GM06990 (cell line): ENCODE measurements around the gene TIE1.
A peak's percentile ranks its signal among the peaks of the same experiment; 100 is the strongest.

ENCODE experiments used
- DNase-seq: peaks from one replicate; pipeline ENCODE4 v3.0.0-alpha.2; 2011; ENCODE audit not compliant: insufficient read length; ENCODE audit errors: extremely low read depth
- H3K27me3 ChIP-seq: replicated peaks from 2 replicates; pipeline ENCODE4 v1.6.0; 2011; ENCODE audit warnings: low read length; ENCODE audit not compliant: control insufficient read depth, insufficient read depth
- H3K36me3 ChIP-seq: 2 replicates; pipeline ENCODE4 v1.5.1; 2011; ENCODE audit warnings: low read length; ENCODE audit not compliant: control insufficient read depth, insufficient read depth
- H3K4me3 ChIP-seq: replicated peaks from 2 replicates; pipeline ENCODE4 v1.5.1; 2011; ENCODE audit warnings: low read depth, mild to moderate bottlenecking, control low read depth, low read length
- CTCF ChIP-seq: IDR thresholded peaks from 2 replicates; pipeline ENCODE4 v1.5.1; 2011; ENCODE audit warnings: low read length, control low read depth, mild to moderate bottlenecking, inconsistent platforms; ENCODE audit not compliant: insufficient read depth, poor library complexity, severe bottlenecking

The TIE1 gene

GRCh38 chr1:43363283-43363934, 62.6 kb downstream of the TIE1 start:
- no peaks in the 10 kb centered on the region for H3K27me3 ChIP-seq
- TF ChIP-seq CTCF = no peak
- no peak overlapping the region for H3K4me3 ChIP-seq
- DNase-seq = no peak
- H3K36me3 ChIP-seq = peaks cover 42% of the 10 kb centered on the region

- Histone ChIP-seq H3K4me3 (no peak overlapping the region), H3K27me3 (no peaks in the 10 kb centered on the region), H3K36me3 (peaks cover 42% of the 10 kb centered on the region)
- no peak for TF ChIP-seq CTCF
- no peak for DNase-seq
Measured at GRCh38 chr1:43363935-43364525, 63.2 kb downstream of the TIE1 start.

GRCh38 chr1:43365678-43366077, 64.9 kb downstream of the TIE1 start:
- Histone ChIP-seq H3K27me3 (no peaks in the 10 kb centered on the region), H3K36me3 (peaks cover 34% of the 10 kb centered on the region), H3K4me3 (peak overlapping the region; percentile 98)
- TF ChIP-seq CTCF = no peak
- no peak for DNase-seq

GRCh38 chr1:43366179-43366578, 65.4 kb downstream of the TIE1 start:
- TF ChIP-seq CTCF = no peak
- no peak for DNase-seq
- Histone ChIP-seq H3K27me3 (no peaks in the 10 kb centered on the region), H3K36me3 (peaks cover 29% of the 10 kb centered on the region), H3K4me3 (peak overlapping the region; percentile 98)

- peaks cover 29% of the 10 kb centered on the region for H3K36me3 ChIP-seq
- H3K4me3 ChIP-seq = peak overlapping the region; percentile 98
- no peak for DNase-seq
- H3K27me3 ChIP-seq = no peaks in the 10 kb centered on the region
- no peak for TF ChIP-seq CTCF
Measured at GRCh38 chr1:43366601-43367025, 65.8 kb downstream of the TIE1 start.
